HG02852 (cell line): ENCODE data around the gene FBXO11.
A peak's percentile ranks its signal among the peaks of the same experiment; 100 is the strongest.
"Not testable (repeated sequence)": the region's sequence is repeated elsewhere in the genome, so short reads cannot be mapped to it uniquely, and the experiment has no call there.

Experiments
- ATAC-seq: cut with Tn5 transposase; IDR thresholded peaks from one replicate; pipeline ENCODE4 v1.9.1; 2021; ENCODE audit warnings: mild to moderate bottlenecking, moderate library complexity; ENCODE audit not compliant: unreplicated experiment

FBXO11 gene

DNA sequence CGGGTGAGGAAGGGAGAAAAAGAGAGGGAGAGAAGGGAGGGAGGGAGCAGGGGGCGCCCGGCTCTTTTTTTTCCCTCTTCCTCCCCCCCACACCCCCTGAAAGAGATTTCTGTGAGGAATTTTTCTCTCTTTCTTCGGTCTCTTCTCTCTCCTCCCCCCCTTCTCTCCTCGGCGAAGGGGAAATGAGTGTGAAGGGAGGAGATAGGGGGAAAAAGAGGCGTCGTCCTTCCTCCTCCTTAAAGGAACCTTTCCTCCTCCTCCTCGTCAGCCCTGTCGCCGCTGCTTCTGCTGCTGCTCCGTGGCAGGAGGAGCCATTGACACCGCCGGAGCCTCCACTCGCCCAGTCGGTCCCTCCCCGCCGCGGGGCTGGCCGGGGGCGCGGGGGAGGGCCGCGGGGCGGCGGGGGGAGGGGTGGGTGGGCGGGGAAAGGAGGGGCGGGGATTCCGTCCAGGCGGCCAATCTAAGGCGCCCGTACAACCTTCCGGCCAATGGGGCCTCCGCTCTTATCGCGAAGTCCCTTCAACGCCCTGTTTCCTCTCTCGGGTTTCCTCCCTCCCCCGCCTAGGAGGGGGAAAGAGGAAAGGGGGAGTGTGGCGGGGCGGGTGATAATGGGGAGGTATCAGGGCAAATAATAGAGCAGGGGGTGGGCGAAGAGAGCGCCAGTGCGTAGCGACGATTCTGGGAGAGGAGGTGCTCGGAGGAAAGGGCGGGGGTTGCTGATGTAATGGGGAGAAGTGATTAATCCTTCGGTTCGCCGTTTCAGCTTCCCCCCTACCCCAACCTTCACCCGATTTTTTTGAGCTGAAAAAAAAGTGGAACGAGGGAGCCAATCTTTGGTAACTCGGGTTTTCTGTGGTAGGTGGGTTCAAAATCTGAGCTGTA lies at the start of gene FBXO11:
FBXO11 (minus strand) TSS at position 342 of the 882 bp plus-strand sequence. CDS start 778 bp downstream, outside the sequence.
- ATAC-seq: peak; percentile 84

DNA sequence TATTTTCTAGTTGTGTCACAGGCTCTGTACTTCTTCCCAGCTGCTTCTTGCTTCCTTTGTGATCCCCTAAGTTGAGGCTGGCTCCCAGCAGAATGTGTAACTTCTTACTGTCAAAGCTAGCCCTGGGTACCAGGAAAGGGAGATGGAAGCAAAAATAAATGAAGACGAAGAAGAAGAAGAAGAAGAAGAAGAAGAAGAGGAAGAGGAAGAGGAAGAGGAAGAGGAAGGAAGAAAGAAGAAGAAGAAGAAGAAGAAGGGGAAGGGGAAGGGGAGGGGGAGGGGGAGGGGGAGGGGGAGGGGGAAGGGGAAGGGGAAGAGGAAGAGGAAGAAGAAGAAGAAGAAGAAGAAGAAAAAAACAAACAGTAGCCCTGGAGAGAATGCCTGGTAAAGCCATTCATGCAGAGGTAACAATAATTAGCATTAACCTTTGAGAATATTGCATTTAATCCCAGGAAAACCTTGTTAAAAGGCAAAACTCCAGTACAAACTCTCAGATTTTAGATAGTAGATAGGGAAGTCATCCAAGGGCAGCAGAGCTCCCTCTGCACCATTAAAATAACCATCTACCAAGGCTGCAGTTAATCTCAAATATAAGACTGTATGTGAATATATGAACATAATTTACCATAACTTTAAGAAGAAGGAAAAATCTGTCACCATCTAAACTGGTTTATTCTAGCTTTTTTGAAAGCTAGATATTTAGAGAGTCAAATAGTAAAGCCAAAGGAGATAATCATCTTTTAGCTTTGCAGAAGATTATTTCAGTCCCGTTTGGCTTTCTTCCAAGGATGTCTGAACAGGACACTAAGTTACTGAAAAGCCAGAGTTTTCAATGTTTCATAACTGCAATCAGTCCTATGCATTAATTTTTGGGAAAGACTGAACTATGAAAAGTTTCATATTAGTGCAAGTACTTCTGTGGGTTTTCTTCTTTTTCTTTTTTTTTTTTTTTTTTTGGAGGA lies 44.3 kb upstream of the FBXO11 start:
- no peak for ATAC-seq

DNA sequence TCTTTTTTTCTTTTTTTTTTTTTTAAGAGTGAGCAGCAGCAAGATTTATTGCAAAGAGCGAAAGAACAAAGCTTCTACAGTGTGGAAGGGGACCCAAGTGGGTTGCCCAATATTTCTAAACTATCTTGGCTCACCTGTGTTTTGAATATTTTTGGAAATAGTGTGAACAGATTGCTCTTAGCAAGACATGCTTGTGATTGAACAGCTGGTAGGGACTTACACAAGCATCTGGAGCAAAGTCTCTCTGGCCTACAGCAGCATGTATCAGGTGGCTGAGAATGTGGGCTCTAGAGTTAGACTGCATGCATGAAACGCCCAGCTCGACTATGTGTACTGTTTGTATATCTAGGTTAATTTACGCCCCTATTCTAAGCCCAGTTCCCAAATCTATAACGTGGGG lies 40.3 kb upstream of the FBXO11 start:
- no peak for ATAC-seq

DNA sequence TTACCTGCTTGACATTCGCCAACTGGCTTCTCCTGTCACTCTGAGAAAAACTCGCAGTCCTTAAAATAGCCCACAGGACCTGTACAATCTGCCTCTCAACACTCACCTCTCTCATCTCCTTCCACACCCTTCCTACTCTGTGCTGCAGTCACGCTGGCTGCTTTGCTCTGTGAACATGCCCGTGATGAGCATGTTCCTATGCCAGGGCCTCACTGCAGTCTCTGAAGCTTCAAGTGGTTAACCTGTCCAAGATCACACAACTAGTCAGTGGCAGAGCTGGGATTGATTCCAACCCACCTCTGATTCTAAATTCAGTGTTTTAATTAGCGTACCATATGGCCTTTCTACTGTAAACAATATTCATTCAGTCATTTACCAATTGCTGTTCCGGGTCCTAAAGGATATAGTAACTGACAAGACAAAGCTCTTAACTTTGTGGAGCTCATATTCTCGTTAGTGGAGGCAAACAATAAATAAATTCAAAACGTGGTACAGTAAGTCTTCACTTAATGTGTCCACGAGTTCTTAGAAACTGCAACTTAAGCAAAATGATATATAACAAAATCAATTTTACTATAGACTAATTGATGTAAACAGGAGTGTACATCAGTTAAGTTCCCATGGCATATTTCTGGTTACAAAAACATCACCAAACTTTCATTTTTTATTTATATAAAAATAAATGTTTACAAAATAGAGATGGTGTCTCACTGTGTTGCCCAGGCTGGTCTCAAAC lies 38.9 kb upstream of the FBXO11 start:
- ATAC-seq: no peak

DNA sequence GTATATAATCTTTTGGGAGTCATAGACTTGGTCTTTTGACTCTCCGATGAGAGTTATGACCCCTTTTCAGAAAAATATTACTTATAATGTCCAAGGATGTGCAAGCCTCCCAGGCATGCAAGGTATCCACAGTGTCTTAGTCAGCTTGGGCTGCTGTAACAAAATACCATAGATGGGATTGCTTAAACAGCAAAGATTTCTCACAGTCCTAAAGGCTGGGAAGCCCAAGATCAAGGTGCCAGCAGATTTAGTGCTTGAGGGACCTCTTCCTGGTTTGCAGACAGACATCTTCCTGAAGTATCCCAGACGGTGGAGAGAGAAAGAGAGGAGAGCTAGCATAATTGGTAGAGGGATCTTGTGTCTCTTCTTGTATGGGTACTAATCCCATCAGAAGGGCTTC lies 35.6 kb upstream of the FBXO11 start:
- ATAC-seq: no peak

DNA sequence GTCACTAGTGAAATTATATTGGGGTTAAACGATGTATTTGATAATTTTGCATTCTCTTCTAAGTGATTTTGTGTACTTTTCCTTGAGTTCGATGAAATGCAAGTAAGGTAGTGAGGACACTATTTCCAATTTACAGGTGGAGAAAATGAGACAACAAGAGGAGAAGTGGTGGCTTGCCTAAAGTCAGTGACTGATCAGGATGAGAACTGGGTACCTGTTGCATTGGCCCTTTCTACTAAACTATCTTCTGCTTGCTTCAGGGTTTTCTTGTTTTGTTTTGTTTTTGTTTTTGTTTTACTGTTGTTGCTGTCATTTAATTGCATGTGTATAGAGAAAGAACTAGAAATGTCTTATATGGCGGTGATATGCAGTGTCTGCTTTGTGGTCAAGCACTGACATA lies 31.4 kb upstream of the FBXO11 start:
- no peak for ATAC-seq

DNA sequence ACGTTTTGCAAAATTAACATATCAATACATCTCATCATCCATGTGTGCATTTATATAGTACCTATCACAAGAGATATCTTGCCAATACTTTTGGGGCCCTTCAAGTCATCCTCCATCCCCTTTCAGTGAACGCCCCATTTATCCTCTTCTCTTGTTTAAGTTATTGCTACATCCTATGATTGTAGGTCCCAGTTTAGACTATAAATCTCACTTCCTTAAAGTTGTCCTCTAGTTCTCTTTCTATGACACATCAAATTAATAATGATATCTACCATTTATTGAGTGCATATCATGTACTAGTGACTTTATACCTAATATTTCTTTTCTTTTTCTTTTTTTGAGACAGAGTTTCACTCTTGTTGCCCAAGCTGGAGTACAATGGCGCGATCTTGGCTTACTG lies 28.8 kb upstream of the FBXO11 start:
- ATAC-seq: no peak

DNA sequence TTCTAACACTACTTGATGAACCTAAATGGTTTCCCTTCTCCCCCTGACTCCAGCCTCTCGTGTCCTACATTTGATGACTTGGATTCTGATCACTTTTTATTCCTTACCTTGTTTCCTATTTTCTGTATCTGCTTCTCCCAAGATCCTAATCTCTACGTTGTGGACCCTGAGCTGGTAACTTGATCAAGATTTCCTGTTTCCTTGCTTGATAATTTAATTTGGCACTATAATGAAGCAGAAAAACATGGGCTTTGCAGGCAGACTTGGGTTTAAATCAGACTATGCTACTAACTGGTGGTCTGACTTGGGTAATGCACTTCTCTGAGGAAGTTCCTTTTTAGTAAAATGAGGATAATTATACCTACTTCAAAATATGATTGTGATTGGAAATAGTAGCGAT lies 11.7 kb upstream of the FBXO11 start:
- no peak for ATAC-seq

DNA sequence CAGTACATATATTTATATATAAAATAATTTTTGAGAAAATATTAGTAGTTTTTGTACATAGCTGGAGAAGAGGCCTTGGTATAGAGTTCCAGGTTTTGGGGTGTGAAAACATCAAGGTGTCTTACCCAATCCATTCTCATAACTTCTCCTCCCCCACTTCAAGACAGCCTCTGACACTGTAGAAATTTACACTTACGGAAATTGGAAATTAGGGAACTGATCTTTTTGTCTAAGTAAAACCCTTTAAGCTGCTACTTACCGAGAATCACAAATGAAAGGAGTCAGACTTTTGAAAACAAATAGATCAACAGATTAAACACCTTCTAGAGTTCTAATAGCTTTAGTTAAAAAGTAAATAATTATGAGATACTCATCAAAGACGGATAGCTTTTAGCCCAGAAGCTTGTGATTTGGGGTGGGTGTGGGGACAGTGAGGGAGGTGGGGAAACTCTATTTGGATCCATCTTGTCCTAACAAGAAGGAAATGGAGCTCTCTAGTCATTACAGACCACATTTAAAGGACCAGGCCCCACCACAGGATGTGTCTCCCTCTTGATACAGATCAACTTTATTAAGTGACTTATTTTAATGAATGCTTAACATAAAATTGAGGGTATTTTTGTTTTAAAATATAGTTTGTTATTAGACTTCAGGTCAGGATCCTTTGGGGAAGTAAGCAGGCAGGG lies 11.1 kb upstream of the FBXO11 start:
- no peak for ATAC-seq

DNA sequence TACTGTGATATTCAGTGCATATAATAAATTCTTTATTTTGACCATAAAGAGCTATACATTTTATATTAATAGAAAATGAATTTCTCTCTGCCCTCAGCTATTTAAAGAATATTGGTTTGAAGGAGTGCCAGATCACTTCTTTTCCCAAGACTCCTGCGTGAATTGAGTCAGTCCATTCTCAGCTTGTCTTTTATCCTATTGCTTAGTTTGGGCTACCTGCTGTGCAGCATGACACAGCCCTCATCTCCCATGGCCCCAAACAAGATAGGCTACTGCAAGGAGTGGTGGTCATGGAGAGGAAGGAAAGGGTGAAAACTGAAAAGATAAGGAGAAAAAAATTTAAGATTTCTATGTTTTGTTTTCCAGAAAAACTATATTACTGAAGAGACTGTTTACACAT lies 10.1 kb upstream of the FBXO11 start:
- ATAC-seq: no peak

DNA sequence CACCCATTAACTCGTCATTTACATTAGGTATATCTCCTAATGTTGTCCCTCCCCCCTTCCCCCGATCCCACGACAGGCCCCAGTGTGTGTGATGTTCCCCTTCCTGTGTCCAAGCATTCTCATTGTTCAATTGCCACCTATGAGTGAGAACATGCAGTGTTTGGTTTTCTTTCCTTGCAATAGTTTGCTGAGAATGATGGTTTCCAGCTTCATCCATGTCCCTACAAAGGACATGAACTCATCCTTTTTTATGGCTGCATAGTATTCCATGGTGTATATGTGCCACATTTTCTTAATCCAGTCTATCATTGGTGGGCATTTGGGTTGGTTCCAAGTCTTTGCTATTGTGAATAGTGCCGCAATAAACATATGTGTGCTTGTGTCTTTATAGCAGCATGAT lies 4.4 kb upstream of the FBXO11 start:
- ATAC-seq: not testable (repeated sequence)

DNA sequence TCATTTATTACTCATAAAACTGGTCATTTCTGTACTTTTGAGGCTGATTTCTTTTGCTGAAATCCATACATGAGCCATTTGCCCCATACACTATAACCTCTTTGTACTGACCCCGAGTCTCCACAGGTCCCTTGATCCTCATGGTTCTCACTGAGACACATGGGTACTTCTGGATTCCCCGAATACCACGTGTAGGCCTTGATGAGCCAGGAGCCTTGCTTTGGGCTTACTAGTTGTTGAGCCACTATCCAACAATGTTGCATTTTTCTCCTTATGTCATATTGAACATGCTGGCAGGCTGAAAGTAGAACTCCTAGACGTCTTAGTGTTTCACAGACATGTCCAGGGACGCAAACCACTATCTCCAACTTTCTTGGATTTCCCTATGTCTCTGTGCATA lies 2.4 kb upstream of the FBXO11 start:
- ATAC-seq: no peak

DNA sequence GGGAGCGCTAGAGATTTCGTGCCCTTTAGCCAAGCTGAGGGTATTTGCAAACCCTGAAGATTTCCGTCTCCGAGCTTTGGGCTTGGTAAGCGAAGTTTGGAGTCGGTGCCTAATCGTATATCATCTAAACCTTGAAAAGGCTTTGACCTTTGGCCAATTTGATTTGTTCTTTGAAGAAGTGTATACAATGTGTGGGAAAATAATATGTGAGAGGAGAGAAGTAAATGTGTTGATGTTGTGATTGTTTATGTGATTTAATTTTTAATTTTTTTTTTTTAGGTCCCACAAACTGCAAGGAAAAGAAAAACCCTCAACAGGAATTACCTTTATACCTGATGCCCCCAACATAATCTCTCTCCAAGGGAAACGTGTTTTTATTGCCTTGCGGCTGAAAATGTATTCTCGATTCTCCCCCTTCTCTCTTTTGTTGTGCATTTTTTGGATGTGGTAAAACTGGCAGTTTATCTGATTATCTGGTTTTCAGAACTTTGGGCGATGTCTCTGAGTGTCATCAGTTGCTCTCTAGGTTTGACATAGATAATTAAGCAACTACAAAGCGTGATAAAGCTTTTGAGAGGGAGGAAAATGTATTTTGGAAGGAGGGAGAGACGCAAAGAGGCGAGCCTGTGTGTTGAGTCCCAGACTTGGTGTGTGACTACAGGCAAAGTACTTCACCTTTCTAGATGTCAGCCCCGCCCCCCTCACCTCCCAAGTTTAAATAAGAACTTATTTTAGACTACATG lies 912 bp upstream of the FBXO11 start:
- no peak for ATAC-seq

DNA sequence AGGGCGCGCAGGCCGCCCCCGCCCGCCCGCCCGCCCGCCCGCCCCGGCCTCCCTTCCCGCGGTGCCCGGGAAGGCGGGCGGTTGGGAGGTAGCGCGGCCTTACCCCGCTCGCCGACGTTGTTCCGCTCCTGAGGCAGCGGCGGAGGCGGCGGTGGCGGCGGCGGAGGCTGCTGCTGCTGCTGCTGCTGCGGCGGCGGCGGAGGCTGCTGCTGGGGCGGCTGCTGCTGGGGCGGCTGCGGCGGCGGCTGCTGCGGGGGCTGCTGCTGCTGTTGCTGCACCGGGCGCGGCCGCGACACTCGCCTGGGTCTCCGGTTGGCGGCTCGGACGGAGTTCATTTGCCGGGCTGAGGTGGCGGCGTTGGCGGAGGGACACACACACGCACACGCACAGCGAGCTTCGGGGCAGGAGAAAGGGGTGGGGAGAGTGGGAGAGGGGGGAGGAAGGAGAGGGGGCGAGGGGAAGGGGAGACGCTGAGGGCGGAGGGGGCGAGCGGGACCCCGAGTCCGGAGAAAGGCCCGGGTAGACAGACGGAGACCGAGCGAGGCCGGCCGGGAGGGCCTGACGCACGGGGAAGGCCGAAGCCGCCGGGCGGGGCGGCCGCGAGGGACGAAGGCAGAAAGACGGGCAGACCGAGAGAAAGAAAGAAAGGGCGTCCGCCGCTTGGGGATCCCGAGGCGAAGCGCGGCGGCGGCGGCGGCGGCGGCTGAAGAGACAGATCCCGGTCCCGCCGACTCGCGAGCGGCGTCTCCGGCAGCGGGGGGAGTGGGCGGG lies 727 bp downstream of the FBXO11 start:
- peak; percentile 11 for ATAC-seq

DNA sequence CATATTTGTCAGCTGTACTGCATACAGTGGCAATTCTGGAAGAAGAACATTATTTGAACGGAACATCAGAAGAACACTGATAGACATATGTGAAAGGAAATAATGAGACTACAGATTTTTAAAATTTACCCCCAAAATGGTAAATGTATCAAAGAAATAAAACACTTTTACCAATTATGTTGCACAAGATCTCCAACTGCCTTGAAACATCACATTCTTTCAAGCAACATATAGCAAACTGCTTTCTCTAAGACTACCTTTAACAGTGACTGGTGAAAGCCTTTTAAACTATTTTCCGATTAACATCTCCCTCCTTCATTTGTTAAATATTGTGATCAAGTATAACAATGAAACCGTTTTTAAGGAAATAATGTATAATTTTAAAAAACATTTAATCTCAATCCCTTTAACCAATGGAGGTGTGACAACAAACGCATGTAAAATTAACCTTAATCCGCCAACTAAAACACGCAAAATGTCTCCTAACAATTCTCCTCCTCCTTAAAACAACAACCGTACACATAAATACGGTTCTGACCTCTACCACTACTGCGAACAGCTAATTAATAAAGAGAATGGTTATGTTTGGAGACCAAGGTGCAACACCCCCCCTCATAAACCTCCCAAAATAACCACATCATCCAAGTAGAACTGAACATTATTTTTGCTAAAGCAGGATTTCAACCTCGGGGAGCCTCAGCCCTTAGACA lies 2.4 kb downstream of the FBXO11 start:
- no peak for ATAC-seq

DNA sequence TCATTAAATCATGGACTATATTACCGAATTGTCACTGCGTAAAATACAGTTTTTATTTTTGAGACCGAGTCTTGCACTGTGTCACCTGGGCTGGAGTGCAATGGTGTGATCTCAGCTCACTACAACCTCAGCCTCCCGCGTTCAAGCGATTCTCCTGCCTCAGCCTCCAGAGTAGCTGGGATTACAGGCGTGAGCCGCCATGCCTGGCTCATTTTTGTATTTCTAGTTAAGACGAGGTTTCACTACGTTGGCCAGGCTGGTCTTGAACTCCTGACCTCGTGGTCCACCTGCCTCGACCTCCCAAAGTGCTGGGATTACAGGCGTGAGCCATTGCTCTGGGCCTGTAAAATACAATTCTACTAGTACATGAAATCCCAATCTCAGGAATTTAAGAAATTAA lies 4.4 kb downstream of the FBXO11 start:
- ATAC-seq: not testable (repeated sequence)

DNA sequence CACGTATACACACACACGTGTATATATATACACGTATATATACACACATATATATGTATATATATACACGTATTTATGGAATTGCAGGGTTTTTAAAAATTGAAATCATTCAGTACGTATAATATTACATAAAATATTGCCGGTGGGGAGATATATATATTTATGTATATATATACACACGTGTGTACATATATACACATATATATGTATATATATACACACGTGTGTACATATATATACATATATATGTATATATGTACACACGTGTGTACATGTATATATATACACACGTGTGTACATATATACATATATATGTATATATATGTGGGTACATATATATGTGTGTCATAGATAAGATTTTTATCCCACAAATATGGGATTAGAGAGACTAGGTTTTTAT lies 5.4 kb downstream of the FBXO11 start:
- ATAC-seq: no peak
